Mesendoderm (in vitro differentiated cells): ENCODE measurements around the gene ADGRV1.

ENCODE experiments used
- DNase-seq: peaks from one replicate; pipeline ENCODE4 v3.0.0; 2013
- H2AK5ac ChIP-seq: 2 replicates; pipeline ENCODE4 v1.6.1; 2013; ENCODE audit warnings: low read length, inconsistent platforms
- H2BK120ac ChIP-seq: 2 replicates; pipeline ENCODE4 v1.6.1; 2013; ENCODE audit warnings: low read depth, mild to moderate bottlenecking, low read length, moderate library complexity, mixed read lengths
- H2BK15ac ChIP-seq: replicated peaks from 2 replicates; pipeline ENCODE4 v1.6.1; 2013; ENCODE audit warnings: low read depth, mild to moderate bottlenecking, moderate library complexity
- H2BK5ac ChIP-seq: 2 replicates; pipeline ENCODE4 v1.6.1; 2013; ENCODE audit warnings: low read length, inconsistent platforms
- H3K18ac ChIP-seq: 2 replicates; pipeline ENCODE4 v1.6.1; 2013; ENCODE audit warnings: mild to moderate bottlenecking, low read length, mixed read lengths
- H3K23ac ChIP-seq: one replicate; pipeline ENCODE4 v1.6.1; 2013; ENCODE audit warnings: low read length
- H3K27ac ChIP-seq: 2 replicates; pipeline ENCODE4 v1.5.1; 2013; ENCODE audit warnings: low read depth, mild to moderate bottlenecking, inconsistent platforms, low read length, moderate library complexity
- H3K27me3 ChIP-seq: 2 replicates; pipeline ENCODE4 v1.6.1; 2013; ENCODE audit warnings: low read length, control low read depth, mild to moderate bottlenecking, inconsistent platforms; ENCODE audit not compliant: insufficient read depth, poor library complexity
- H3K36me3 ChIP-seq: 2 replicates; pipeline ENCODE4 v1.6.1; 2013; ENCODE audit warnings: low read length, inconsistent platforms; ENCODE audit not compliant: control insufficient read depth, insufficient read depth
- H3K4ac ChIP-seq: one replicate; pipeline ENCODE4 v1.6.1; 2013; ENCODE audit warnings: low read depth, mild to moderate bottlenecking, low read length, moderate library complexity
- H3K4me1 ChIP-seq: 2 replicates; pipeline ENCODE4 v1.6.1; 2013; ENCODE audit warnings: low read depth, low read length, inconsistent platforms; ENCODE audit not compliant: control insufficient read depth
- H3K4me2 ChIP-seq: 2 replicates; pipeline ENCODE4 v1.6.1; 2013; ENCODE audit warnings: low read length
- H3K4me3 ChIP-seq: 2 replicates; pipeline ENCODE4 v1.5.1; 2013; ENCODE audit warnings: mild to moderate bottlenecking, low read length
- H3K56ac ChIP-seq: one replicate; pipeline ENCODE4 v1.6.1; 2013; ENCODE audit warnings: low read length
- H3K79me1 ChIP-seq: 2 replicates; pipeline ENCODE4 v1.6.1; 2013; ENCODE audit warnings: low read length, inconsistent platforms
- H3K79me2 ChIP-seq: 2 replicates; pipeline ENCODE4 v1.6.1; 2013; ENCODE audit warnings: mild to moderate bottlenecking, low read length; ENCODE audit not compliant: control insufficient read depth, insufficient read depth
- H3K9ac ChIP-seq: 2 replicates; pipeline ENCODE4 v1.6.1; 2013; ENCODE audit warnings: low read length, inconsistent platforms
- H4K5ac ChIP-seq: one replicate; pipeline ENCODE4 v1.6.1; 2013; ENCODE audit warnings: low read length
- H4K8ac ChIP-seq: one replicate; pipeline ENCODE4 v1.6.1; 2013; ENCODE audit warnings: low read depth, mild to moderate bottlenecking, control low read depth, low read length, moderate library complexity
- WGBS: extraction: QIAGEN DNeasy Blood & Tissue Kit; methylation state at CpG from one replicate; pipeline ENCODE4 v1.1.7; 2013; ENCODE audit warnings: low lambda C conversion rate, missing lambda C conversion rate; ENCODE audit not compliant: insufficient coverage; ENCODE audit errors: extremely low coverage; 5-methylcytosine and 5-hydroxymethylcytosine counted together

ADGRV1 gene

GRCh38 chr5:90909101-90909503 is 350.5 kb downstream of the ADGRV1 start:
- no peak overlapping the region for H3K56ac ChIP-seq
- H3K23ac ChIP-seq = no peak overlapping the region
- H3K36me3 ChIP-seq = no peaks in the 10 kb centered on the region
- no peaks in the 10 kb centered on the region for H3K79me1 ChIP-seq
- no peak overlapping the region for H4K8ac ChIP-seq
- no CpG with 5 or more reads among the region's 3 CpGs for WGBS
- no peak overlapping the region for H3K4me2 ChIP-seq
- no peak overlapping the region for H3K9ac ChIP-seq
- H3K27me3 ChIP-seq = no peaks in the 10 kb centered on the region
- H2AK5ac ChIP-seq = no peak overlapping the region
- no peak overlapping the region for H2BK15ac ChIP-seq
- H3K79me2 ChIP-seq = no peaks in the 10 kb centered on the region
- no peak overlapping the region for H4K5ac ChIP-seq
- no peak overlapping the region for H2BK120ac ChIP-seq
- no peak overlapping the region for H2BK5ac ChIP-seq
- H3K4ac ChIP-seq = no peak overlapping the region
- no peak for DNase-seq
- H3K27ac ChIP-seq = no peak overlapping the region
- H3K18ac ChIP-seq = no peak overlapping the region
- H3K4me1 ChIP-seq = no peaks in the 10 kb centered on the region
- H3K4me3 ChIP-seq = no peak overlapping the region

GRCh38 chr5:90909940-90910339 is 351.3 kb downstream of the ADGRV1 start:
- Histone ChIP-seq H3K4me1 (no peaks in the 10 kb centered on the region), H3K79me1 (no peaks in the 10 kb centered on the region), H2BK5ac (no peak overlapping the region), H4K5ac (no peak overlapping the region), H3K4me3 (no peak overlapping the region), H4K8ac (no peak overlapping the region), H3K27ac (no peak overlapping the region), H3K56ac (no peak overlapping the region), H3K36me3 (no peaks in the 10 kb centered on the region), H3K23ac (no peak overlapping the region), H2BK15ac (no peak overlapping the region), H3K79me2 (no peaks in the 10 kb centered on the region), H2AK5ac (no peak overlapping the region), H2BK120ac (no peak overlapping the region), H3K9ac (no peak overlapping the region), H3K4me2 (no peak overlapping the region), H3K18ac (no peak overlapping the region), H3K27me3 (no peaks in the 10 kb centered on the region), H3K4ac (no peak overlapping the region)
- DNase-seq = no peak
- no CpG with 5 or more reads among the region's 6 CpGs for whole genome bisulfite sequencing

DNA sequence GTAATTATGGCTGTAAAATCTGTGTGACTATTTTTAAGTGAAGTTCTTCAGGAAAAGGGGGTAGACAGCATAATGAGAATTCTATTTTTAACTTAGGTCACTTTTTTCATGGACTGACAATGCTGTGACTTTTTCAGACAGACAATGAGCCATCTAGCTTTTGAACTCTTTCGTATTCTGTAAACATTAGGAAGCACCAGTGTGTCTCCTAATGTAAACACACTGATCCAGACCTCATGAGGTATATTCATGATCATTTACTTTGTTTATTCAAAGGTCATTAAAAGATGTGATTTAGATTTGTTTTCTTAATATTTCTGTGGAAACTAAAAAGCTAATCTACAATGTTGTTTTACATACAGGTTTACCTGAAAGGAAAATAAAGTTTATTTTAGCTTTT is 352.6 kb downstream of the ADGRV1 start:
- Histone ChIP-seq H2BK15ac (no peak overlapping the region), H3K4me1 (peaks cover 3% of the 10 kb centered on the region), H2BK5ac (no peak overlapping the region), H3K18ac (no peak overlapping the region), H3K56ac (no peak overlapping the region), H3K4me2 (no peak overlapping the region), H2BK120ac (no peak overlapping the region), H4K5ac (no peak overlapping the region), H3K9ac (no peak overlapping the region), H3K27ac (no peak overlapping the region), H3K36me3 (no peaks in the 10 kb centered on the region), H3K4me3 (no peak overlapping the region), H4K8ac (no peak overlapping the region), H3K23ac (no peak overlapping the region), H2AK5ac (no peak overlapping the region), H3K79me2 (no peaks in the 10 kb centered on the region), H3K4ac (no peak overlapping the region), H3K27me3 (no peaks in the 10 kb centered on the region), H3K79me1 (no peaks in the 10 kb centered on the region)
- WGBS = no CpG with 5 or more reads among the region's 1 CpG
- DNase-seq = no peak

DNA sequence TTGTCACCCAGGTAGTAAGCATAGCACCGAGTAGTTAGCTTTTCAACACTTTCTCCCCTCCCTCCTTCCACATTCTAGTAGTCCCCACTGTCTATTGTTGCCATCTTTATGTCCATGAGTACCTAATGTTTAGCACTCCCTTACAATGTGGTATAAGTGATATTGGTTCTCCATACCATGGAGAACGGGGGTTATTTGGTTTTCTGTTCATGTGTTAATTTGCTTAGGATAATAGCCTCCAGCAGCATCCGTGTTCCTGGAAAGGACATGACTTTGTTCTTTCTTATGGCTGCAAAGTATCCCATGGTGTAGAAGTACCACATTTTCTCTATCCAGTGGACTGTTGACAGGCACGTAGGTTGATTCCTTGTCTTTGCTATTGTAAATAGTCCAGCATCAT is 353.9 kb downstream of the ADGRV1 start:
- no peaks in the 10 kb centered on the region for H3K79me2 ChIP-seq
- no peak overlapping the region for H3K18ac ChIP-seq
- no peak overlapping the region for H3K9ac ChIP-seq
- no peaks in the 10 kb centered on the region for H3K27me3 ChIP-seq
- H3K79me1 ChIP-seq = no peaks in the 10 kb centered on the region
- H2BK15ac ChIP-seq = no peak overlapping the region
- H3K4me3 ChIP-seq = no peak overlapping the region
- H4K8ac ChIP-seq = no peak overlapping the region
- no peak overlapping the region for H2BK120ac ChIP-seq
- H3K4me1 ChIP-seq = peaks cover 3% of the 10 kb centered on the region
- no peak overlapping the region for H2BK5ac ChIP-seq
- H3K27ac ChIP-seq = no peak overlapping the region
- no peak overlapping the region for H3K56ac ChIP-seq
- no peak overlapping the region for H2AK5ac ChIP-seq
- H4K5ac ChIP-seq = no peak overlapping the region
- H3K4me2 ChIP-seq = no peak overlapping the region
- no peak for DNase-seq
- WGBS = no CpG with 5 or more reads among the region's 4 CpGs
- H3K4ac ChIP-seq = no peak overlapping the region
- no peaks in the 10 kb centered on the region for H3K36me3 ChIP-seq
- H3K23ac ChIP-seq = no peak overlapping the region

- H3K4me1 ChIP-seq = peaks cover 3% of the 10 kb centered on the region
- H2BK5ac ChIP-seq = no peak overlapping the region
- no peak overlapping the region for H3K27ac ChIP-seq
- H2BK120ac ChIP-seq = no peak overlapping the region
- no peak overlapping the region for H3K23ac ChIP-seq
- WGBS = no CpG with 5 or more reads among the region's 4 CpGs
- no peaks in the 10 kb centered on the region for H3K79me1 ChIP-seq
- no peaks in the 10 kb centered on the region for H3K79me2 ChIP-seq
- H4K5ac ChIP-seq = no peak overlapping the region
- no peak for DNase-seq
- no peak overlapping the region for H3K4me3 ChIP-seq
- no peak overlapping the region for H4K8ac ChIP-seq
- no peak overlapping the region for H3K4me2 ChIP-seq
- no peak overlapping the region for H2BK15ac ChIP-seq
- H3K27me3 ChIP-seq = no peaks in the 10 kb centered on the region
- H3K18ac ChIP-seq = no peak overlapping the region
- H3K36me3 ChIP-seq = no peaks in the 10 kb centered on the region
- no peak overlapping the region for H2AK5ac ChIP-seq
- no peak overlapping the region for H3K4ac ChIP-seq
- no peak overlapping the region for H3K9ac ChIP-seq
- H3K56ac ChIP-seq = no peak overlapping the region
Measured at GRCh38 chr5:90915393-90915792, 356.8 kb downstream of the ADGRV1 start.

DNA sequence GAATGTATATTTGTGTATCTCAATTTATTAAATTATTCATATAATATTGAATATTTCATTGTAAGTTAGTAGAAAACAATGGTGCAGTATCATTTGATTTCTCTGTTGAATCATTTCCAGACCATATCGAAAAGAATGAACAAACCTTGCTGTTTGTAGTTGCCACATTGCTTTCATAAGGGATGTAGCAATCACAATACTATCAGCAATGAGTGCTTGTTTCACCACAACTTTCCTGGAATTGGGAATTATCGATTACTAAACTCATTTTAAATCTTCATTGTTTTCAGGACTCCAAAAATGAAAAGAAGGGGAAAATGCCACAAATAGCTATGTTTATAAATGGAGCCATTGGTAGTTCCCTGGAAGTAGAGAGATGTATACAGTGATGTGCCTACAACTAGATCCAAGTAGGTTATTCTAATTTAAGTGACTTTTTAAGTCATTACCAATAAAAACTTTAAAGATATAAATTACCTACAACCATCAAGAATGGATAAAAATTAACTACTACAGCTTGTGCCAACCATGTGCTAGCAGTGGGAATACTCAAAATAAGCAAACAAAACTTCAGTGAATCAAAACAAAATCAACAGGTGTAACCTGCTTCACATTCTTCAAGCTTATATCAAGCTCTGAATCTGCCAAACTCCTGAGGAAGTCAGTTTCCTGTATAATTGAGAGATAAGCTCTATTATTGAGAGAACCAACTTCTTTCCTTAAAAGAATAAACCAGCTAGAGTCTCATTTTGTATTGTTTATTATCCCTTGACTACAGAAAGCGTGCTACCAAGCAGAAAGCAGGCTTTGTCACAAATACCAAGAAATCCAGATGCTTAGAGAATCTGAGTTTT is 358.6 kb downstream of the ADGRV1 start:
- no peak overlapping the region for H4K5ac ChIP-seq
- H3K4me1 ChIP-seq = peaks cover 3% of the 10 kb centered on the region
- no peak overlapping the region for H2BK5ac ChIP-seq
- H3K36me3 ChIP-seq = no peaks in the 10 kb centered on the region
- no peak overlapping the region for H3K4ac ChIP-seq
- H3K27me3 ChIP-seq = no peaks in the 10 kb centered on the region
- no peaks in the 10 kb centered on the region for H3K79me1 ChIP-seq
- H4K8ac ChIP-seq = no peak overlapping the region
- H3K79me2 ChIP-seq = no peaks in the 10 kb centered on the region
- H3K18ac ChIP-seq = no peak overlapping the region
- H2AK5ac ChIP-seq = no peak overlapping the region
- no peak overlapping the region for H3K9ac ChIP-seq
- H3K27ac ChIP-seq = no peak overlapping the region
- no peak overlapping the region for H2BK15ac ChIP-seq
- no peak overlapping the region for H3K23ac ChIP-seq
- no peak overlapping the region for H3K56ac ChIP-seq
- no peak overlapping the region for H2BK120ac ChIP-seq
- no peak overlapping the region for H3K4me3 ChIP-seq
- H3K4me2 ChIP-seq = no peak overlapping the region
- WGBS = no CpG with 5 or more reads among the region's 3 CpGs
- DNase-seq = no peak
